Body of pancreas (tissue), 4 donors: ENCODE results near the gene CD300LF. TPM values are rescaled to one million over a fixed set of nuclear protein-coding genes. Genes with fewer than 3 reads are reported as not detected.
A peak's percentile ranks its signal among the peaks of the same experiment; 100 is the strongest.

Experiments
- ATAC-seq: fragments of 150-250 bp; one replicate; pipeline ENCODE4 v1.9.1; 2016
- DNase-seq, 4 donors: peaks; one replicate each; pipeline ENCODE4 v3.0.0-alpha.2; 2019
- H3K27ac ChIP-seq, 4 donors: fragments of 200-600 bp; sonication (generic); 1 replicate in 3 of 4; 2 replicates in 1 of 4; pipeline versions ENCODE4 v1.5.1 to v1.6.1; 2016 to 2019; ENCODE audit warnings: mild to moderate bottlenecking in 1 of 4, mixed read lengths in 1 of 4, moderate library complexity in 1 of 4
- H3K27me3 ChIP-seq, 2 donors: fragments of 200-600 bp; sonication (generic); one replicate each; pipeline ENCODE4 v1.6.0; 2016; ENCODE audit warnings: mild to moderate bottlenecking in 1 of 2
- H3K36me3 ChIP-seq, 2 donors: fragments of 200-600 bp; sonication (generic); replicated peaks in 1 of 2; 2 replicates each; pipeline ENCODE4 v1.5.1; 2016; ENCODE audit warnings: low read depth in 2 of 2; ENCODE audit not compliant: insufficient read depth in 1 of 2
- H3K4me1 ChIP-seq: fragments of 200-600 bp; sonication (generic); one replicate; pipeline ENCODE4 v1.6.0; 2016
- H3K4me3 ChIP-seq, 2 donors: fragments of 200-600 bp; sonication (generic); 1 replicate in 1 of 2; 2 replicates in 1 of 2; pipeline ENCODE4 v1.5.1; 2016 to 2019
- H3K9me3 ChIP-seq, 3 donors: fragments of 200-600 bp; sonication (generic); 1 replicate in 2 of 3; 2 replicates in 1 of 3; pipeline ENCODE4 v1.5.1; 2016
- CTCF ChIP-seq, 7 experiments: fragments of 450-650 bp in 4 of 7; fragments of 200-600 bp in 3 of 7; sonication (generic) in 3 of 7; IDR thresholded peaks; one replicate each; pipeline ENCODE4 v1.5.1; 2016 to 2019; ENCODE audit warnings: antibody characterized with exemption in 7 of 7
- POLR2A ChIP-seq, 3 donors: fragments of 450-650 bp; IDR thresholded peaks; one replicate each; pipeline ENCODE4 v1.6.1; 2016; ENCODE audit warnings: antibody characterized with exemption in 3 of 3, mild to moderate bottlenecking in 2 of 3
- WGBS, 2 donors: methylation state at CpG; one replicate each; pipeline ENCODE4 v1.1.5; 2017; 5-methylcytosine and 5-hydroxymethylcytosine counted together
- intact Hi-C: fragments of 100-400 bp; cut with DNase I; formaldehyde crosslinking; loops from one replicate; pipeline ENCODE4 v1.15.1; 2023
- total RNA-seq, 2 donors: library from RNA; depleted of rRNA; stranded (reverse); fragments of >200 nt; gene quantifications; one replicate each; pipeline ENCODE4 v1.1.0, GENCODE V29; 2016

The CD300LF gene
- total RNA-seq, 2 donors from 2014 or later: not detected

- Histone ChIP-seq H3K4me3 (no peak overlapping the region), H3K27ac (no peak overlapping the region), H3K36me3 (no peaks in the 10 kb centered on the region), H3K9me3 (no peaks in the 10 kb centered on the region), H3K27me3 (peaks cover 0 to 7% of the 10 kb centered on the region in 2 donors), H3K4me1 (peaks cover 19% of the 10 kb centered on the region)
- ATAC-seq (no peak), DNase-seq (peak in 2 of 4 donors; percentile 21 to 32)
- intact Hi-C loops: no loop called here
- WGBS, 2 donors: 10 to 45% methylated on average over 2 to 16 of the region's 16 CpGs
- TF ChIP-seq CTCF (IDR thresholded peaks at IDR 0.05) (no peak), POLR2A (IDR thresholded peaks at IDR 0.05) (no peak)
Measured at GRCh38 chr17:74738051-74738996, 25.6 kb upstream of the CD300LF start.

- H3K27ac ChIP-seq: peak overlapping the region in 1 of 4 donors; percentile 78
- 5 to 9% methylated on average over 11 to 33 of the region's 38 CpGs for WGBS, 2 donors
- H3K36me3 ChIP-seq: no peaks in the 10 kb centered on the region
- intact Hi-C loops: no loop called here
- H3K4me1 ChIP-seq: peaks cover 19% of the 10 kb centered on the region
- peaks cover 0 to 7% of the 10 kb centered on the region in 2 donors for H3K27me3 ChIP-seq
- DNase-seq: peak in 1 of 4 donors; percentile 20
- no peak overlapping the region for H3K4me3 ChIP-seq
- H3K9me3 ChIP-seq: no peaks in the 10 kb centered on the region
- TF ChIP-seq POLR2A (IDR thresholded peaks at IDR 0.05) (no peak), CTCF (IDR thresholded peaks at IDR 0.05) (peak in 4 of 7 experiments; percentile 5 to 33 (median 16))
- ATAC-seq: no peak
Measured at GRCh38 chr17:74737299-74738050, 24.8 kb upstream of the CD300LF start.

- ATAC-seq (peak; percentile 83), DNase-seq (peak; percentile 57 to 77 (median 73))
- intact Hi-C loops: no loop called here
- H3K9me3 ChIP-seq: no peaks in the 10 kb centered on the region
- H3K4me3 ChIP-seq: no peak within 1 kb of the TSS
- no peaks in the 10 kb centered on the region for H3K36me3 ChIP-seq
- H3K27ac ChIP-seq: peak within 1 kb of the TSS; percentile 0 to 78 (median 48)
- TF ChIP-seq POLR2A (IDR thresholded peaks at IDR 0.05): peak in 2 of 3 donors; percentile 28 to 32
- TF ChIP-seq CTCF (IDR thresholded peaks at IDR 0.05): peak in 4 of 7 experiments; percentile 3 to 47 (median 34)
- H3K4me1 ChIP-seq: peaks cover 19% of the 10 kb centered on the region
- H3K27me3 ChIP-seq: peaks cover 0 to 7% of the 10 kb centered on the region in 2 donors
- whole genome bisulfite sequencing, 2 donors: 6 to 9% methylated on average over 6 to 38 of the region's 67 CpGs
Measured at GRCh38 chr17:74736513-74737298, 24.0 kb upstream of the CD300LF start, which contains the start of gene RAB37. Gene RAB37 (plus strand): TSS chr17:74737256. CDS start chr17:74737273, 17 bp downstream.

- 89 to 99% methylated on average over 3 of the region's 3 CpGs for WGBS, 2 donors
- Histone ChIP-seq H3K9me3 (no peaks in the 10 kb centered on the region), H3K4me3 (no peak overlapping the region), H3K27ac (no peak overlapping the region), H3K27me3 (peaks cover 0 to 7% of the 10 kb centered on the region in 2 donors), H3K4me1 (peaks cover 25% of the 10 kb centered on the region), H3K36me3 (no peaks in the 10 kb centered on the region)
- TF ChIP-seq CTCF (IDR thresholded peaks at IDR 0.05): no peak
- no peak for TF ChIP-seq POLR2A (IDR thresholded peaks at IDR 0.05)
- DNase-seq (no peak), ATAC-seq (no peak)
- intact Hi-C loops: loop anchor here (5.0 kb wide), 1 partner anchor 48 kb away; no protein-coding TSS in a partner anchor
Measured at GRCh38 chr17:74734256-74734655, 21.5 kb upstream of the CD300LF start.
